BJ (cell line): ENCODE measurements around the gene ADRM1. TPM values are rescaled to one million over a fixed set of nuclear protein-coding genes. Genes with fewer than 3 reads are reported as not detected.

ENCODE experiments used
- CTCF ChIA-PET: fragments of 350-600 bp; formaldehyde crosslinking; extraction: SDS; loops from one replicate; lab custom pipeline; 2021; ENCODE audit warnings: antibody characterized with exemption, inconsistent platforms; lab: Yijun Ruan, JAX
- POLR2A ChIA-PET: fragments of 300-600 bp; sonication (Branson Sonifier 250); formaldehyde crosslinking; extraction: SDS; loops from one replicate; lab custom pipeline; 2021; ENCODE audit warnings: antibody characterized with exemption; lab: Charles Lee
- DNase-seq: peaks from one replicate; pipeline ENCODE4 v3.0.0-alpha.2; 2011; ENCODE audit warnings: low read depth
- H3K27me3 ChIP-seq: 2 replicates; pipeline ENCODE4 v1.6.0; 2011; ENCODE audit warnings: low read length; ENCODE audit not compliant: control insufficient read depth, insufficient read depth
- H3K36me3 ChIP-seq: 2 replicates; pipeline ENCODE4 v1.5.1; 2011; ENCODE audit warnings: low read length; ENCODE audit not compliant: control insufficient read depth, insufficient read depth
- H3K4me3 ChIP-seq: 2 replicates; pipeline ENCODE4 v1.5.1; 2011; ENCODE audit warnings: low read depth, mild to moderate bottlenecking, control low read depth, low read length
- CTCF ChIP-seq: IDR thresholded peaks from 2 replicates; pipeline ENCODE4 v1.5.1; 2011; ENCODE audit warnings: low read depth, mild to moderate bottlenecking, control low read depth, inconsistent platforms, low read length, moderate library complexity; ENCODE audit not compliant: insufficient read depth
- polyA plus RNA-seq: library from polyadenylated mRNA; depleted of rRNA; stranded (reverse); fragments of >200 nt; gene quantifications from 2 replicates; pipeline ENCODE4 v1.2.3, GENCODE V29; 2011

The ADRM1 gene
- polyA plus RNA-seq, 1 experiment, result 115 TPM

GRCh38 chr20:62258499-62259293 is 44.1 kb upstream of the ADRM1 start:
- no peak overlapping the region for H3K4me3 ChIP-seq
- peaks cover 30% of the 10 kb centered on the region for H3K36me3 ChIP-seq
- POLR2A ChIA-PET, result no interaction called here
- H3K27me3 ChIP-seq, result no peaks in the 10 kb centered on the region
- peak; percentile 44 for DNase-seq
- no peak for TF ChIP-seq CTCF
- CTCF ChIA-PET, result interaction anchor here (1.4 kb wide), 1 partner anchor 10 kb away, joined by 4 read pairs; no protein-coding TSS in a partner anchor

GRCh38 chr20:62259294-62259565 is 43.6 kb upstream of the ADRM1 start:
- Histone ChIP-seq H3K27me3 (no peaks in the 10 kb centered on the region), H3K4me3 (no peak overlapping the region), H3K36me3 (peaks cover 34% of the 10 kb centered on the region)
- CTCF ChIA-PET, result interaction anchor here (1.4 kb wide), 1 partner anchor 9 kb away, joined by 4 read pairs; no protein-coding TSS in a partner anchor
- no peak for DNase-seq
- TF ChIP-seq CTCF, result no peak
- POLR2A ChIA-PET, result no interaction called here

- H3K4me3 ChIP-seq, result no peak overlapping the region
- CTCF ChIA-PET, result no interaction called here
- POLR2A ChIA-PET, result no interaction called here
- peaks cover 36% of the 10 kb centered on the region for H3K36me3 ChIP-seq
- no peak for DNase-seq
- no peaks in the 10 kb centered on the region for H3K27me3 ChIP-seq
- TF ChIP-seq CTCF, result no peak
Measured at GRCh38 chr20:62262064-62262463, 40.7 kb upstream of the ADRM1 start.

- Histone ChIP-seq H3K36me3 (peaks cover 33% of the 10 kb centered on the region), H3K27me3 (no peaks in the 10 kb centered on the region), H3K4me3 (no peak overlapping the region)
- ChIA-PET CTCF (no interaction called here), POLR2A (no interaction called here)
- no peak for TF ChIP-seq CTCF
- DNase-seq, result no peak
Measured at GRCh38 chr20:62263396-62263795, 39.4 kb upstream of the ADRM1 start.

- ChIA-PET POLR2A (no interaction called here), CTCF (no interaction called here)
- H3K27me3 ChIP-seq, result no peaks in the 10 kb centered on the region
- no peak for TF ChIP-seq CTCF
- H3K36me3 ChIP-seq, result peaks cover 34% of the 10 kb centered on the region
- no peak for DNase-seq
- H3K4me3 ChIP-seq, result no peak overlapping the region
Measured at GRCh38 chr20:62265365-62265764, 37.4 kb upstream of the ADRM1 start.
